ENCODE data around the gene STK32C. TPM values are rescaled to one million over a fixed set of nuclear protein-coding genes. Genes with fewer than 3 reads are reported as not detected.
A peak's percentile ranks its signal among the peaks of the same experiment; 100 is the strongest.

The STK32C gene
- total RNA-seq, 1 donor from 2014 or later = 13.8 TPM

DNA sequence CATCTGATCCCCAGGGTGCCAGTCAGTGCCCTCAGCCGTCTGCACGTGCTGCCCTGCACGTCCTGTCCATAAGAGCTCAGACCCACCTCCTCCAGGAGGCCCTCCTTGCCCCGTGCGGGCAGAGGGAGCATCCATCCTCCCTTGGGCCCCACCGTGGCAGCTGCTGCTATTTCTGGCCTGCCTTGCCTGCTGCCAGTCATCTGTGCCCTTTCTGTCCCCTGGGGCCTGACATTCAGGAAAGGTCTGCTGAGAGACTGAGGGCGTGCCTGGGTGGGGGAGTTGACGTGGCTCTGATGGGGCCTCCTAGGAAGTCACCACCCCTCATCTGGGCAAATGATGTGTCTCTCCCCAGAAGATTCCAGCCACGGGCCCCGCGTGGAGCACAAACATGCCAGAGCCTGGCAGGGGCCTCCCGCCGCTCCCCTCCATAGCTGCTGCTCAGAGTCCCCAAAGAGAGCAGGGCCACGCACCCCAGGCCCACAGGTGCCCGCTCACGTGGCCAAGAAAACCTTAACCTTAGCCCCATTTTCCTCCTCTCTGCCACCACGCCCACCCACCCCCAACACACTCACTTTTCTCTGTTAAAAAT is 99.2 kb downstream of the STK32C start:
- CTCF ChIA-PET = no interaction called here
- DNase-seq = no peak
- Mint-ChIP-seq H3K36me3 (ENCODE audit: low read depth) (peaks cover 10% of the 10 kb centered on the region), H3K27me3 (no peaks in the 10 kb centered on the region), H3K27ac (no peak overlapping the region), H3K9me3 (peaks cover 2% of the 10 kb centered on the region), H3K4me3 (no peak overlapping the region), H3K4me1 (peaks cover 5% of the 10 kb centered on the region)
- intact Hi-C loops (cut with micrococcal nuclease) = no loop called here
- POLR2A ChIA-PET = no interaction called here
- peak; percentile 67 for ATAC-seq (ENCODE audit: low read depth)
- TF ChIP-seq, protein P1, sequence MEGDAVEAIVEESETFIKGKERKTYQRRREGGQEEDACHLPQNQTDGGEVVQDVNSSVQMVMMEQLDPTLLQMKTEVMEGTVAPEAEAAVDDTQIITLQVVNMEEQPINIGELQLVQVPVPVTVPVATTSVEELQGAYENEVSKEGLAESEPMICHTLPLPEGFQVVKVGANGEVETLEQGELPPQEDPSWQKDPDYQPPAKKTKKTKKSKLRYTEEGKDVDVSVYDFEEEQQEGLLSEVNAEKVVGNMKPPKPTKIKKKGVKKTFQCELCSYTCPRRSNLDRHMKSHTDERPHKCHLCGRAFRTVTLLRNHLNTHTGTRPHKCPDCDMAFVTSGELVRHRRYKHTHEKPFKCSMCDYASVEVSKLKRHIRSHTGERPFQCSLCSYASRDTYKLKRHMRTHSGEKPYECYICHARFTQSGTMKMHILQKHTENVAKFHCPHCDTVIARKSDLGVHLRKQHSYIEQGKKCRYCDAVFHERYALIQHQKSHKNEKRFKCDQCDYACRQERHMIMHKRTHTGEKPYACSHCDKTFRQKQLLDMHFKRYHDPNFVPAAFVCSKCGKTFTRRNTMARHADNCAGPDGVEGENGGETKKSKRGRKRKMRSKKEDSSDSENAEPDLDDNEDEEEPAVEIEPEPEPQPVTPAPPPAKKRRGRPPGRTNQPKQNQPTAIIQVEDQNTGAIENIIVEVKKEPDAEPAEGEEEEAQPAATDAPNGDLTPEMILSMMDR (IDR thresholded peaks at IDR 0.05) = no peak

DNA sequence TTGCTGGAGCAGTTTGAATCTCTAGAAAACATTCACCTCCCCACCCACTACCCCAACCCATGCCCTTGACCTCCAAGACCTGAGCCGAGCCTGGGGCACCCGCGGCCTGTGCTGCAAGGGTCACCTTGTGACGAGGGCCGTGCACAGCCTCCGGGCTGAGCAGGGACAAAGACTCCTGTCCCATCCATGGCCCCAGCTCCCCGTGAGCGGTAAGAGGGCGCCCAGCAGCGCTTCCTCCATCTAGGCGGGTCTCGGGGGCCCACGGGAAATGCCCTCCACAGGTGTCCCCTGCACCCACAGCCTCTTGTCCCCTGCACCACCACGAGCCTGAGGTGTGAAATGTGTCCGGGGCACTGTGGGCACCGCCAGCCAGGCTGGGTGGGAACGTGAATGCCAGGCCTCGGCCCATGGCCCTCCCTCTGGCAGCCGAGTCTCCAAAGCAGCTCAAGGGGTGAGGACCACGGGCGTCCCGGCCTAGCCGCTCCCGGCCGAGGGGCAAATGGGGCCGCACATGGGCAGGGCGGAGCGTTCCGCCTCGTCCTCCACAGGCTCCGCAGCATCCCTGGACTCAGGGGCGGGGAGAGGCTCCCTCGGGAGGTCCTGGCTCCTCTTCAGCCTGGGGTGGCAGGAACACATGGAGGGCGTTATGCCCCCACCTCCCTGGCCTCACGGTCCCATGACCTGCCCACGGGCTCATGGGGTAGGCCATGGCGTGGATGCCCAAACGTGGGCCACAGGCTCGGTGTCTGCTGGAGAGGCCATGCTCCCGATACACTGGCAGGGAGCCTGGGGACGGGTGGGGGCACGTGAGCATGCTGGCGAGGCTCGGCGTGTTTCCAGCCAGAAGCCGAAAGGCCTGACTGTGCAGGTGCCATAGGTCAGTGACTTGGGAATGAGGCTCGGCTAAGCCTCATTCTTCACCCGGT is 100.0 kb downstream of the STK32C start:
- H3K27ac Mint-ChIP-seq = no peak overlapping the region
- DNase-seq = no peak
- ChIA-PET CTCF (no interaction called here), POLR2A (no interaction called here)
- no peaks in the 10 kb centered on the region for H3K9me3 Mint-ChIP-seq
- peaks cover 5% of the 10 kb centered on the region for H3K4me1 Mint-ChIP-seq
- TF ChIP-seq, protein P1 (IDR thresholded peaks at IDR 0.05) = no peak
- H3K36me3 Mint-ChIP-seq (ENCODE audit: low read depth) = peaks cover 6% of the 10 kb centered on the region
- ATAC-seq (ENCODE audit: low read depth) = no peak
- H3K4me3 Mint-ChIP-seq = no peak overlapping the region
- intact Hi-C loops (cut with micrococcal nuclease) = no loop called here
- H3K27me3 Mint-ChIP-seq = no peaks in the 10 kb centered on the region

DNA sequence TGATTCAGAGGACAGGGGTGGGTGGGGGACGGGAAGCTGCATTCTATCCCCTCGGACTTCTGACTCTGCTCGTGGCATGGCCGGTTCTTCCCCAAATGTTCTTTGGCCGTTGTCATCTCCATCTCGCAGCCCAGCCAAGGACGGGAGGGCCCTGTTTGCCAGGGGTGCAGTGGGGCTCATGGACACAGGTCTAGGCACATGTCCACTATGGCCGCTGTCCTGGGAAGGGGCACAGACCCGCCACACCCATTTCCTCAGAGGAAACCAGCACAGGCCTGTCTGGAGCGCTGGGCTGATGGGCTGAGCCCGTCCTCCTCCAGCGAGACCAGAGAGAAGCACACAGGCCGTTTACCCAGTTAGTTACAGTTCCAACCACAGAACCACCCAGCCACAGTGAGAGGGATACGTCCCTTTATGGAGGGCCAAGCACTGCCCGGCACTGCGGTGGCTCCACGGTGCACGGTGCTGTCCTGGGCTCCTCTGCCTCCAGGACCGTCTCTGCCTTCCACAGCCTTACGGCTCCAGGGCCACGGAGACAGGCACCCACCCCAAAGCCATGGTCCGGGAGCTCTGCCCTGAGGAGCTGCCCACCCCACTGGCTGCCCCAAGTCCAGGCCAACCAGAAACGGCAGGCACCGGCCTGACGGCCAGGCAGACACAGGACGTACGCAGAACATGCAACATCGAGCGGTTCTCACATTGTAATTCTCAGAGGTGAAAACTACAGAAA is 100.8 kb downstream of the STK32C start:
- TF ChIP-seq, protein P1 (IDR thresholded peaks at IDR 0.05) = no peak
- POLR2A ChIA-PET = no interaction called here
- intact Hi-C loops (cut with micrococcal nuclease) = no loop called here
- peaks cover under 1% of the 10 kb centered on the region for H3K36me3 Mint-ChIP-seq (ENCODE audit: low read depth)
- H3K27ac Mint-ChIP-seq = no peak overlapping the region
- H3K4me1 Mint-ChIP-seq = peaks cover 5% of the 10 kb centered on the region
- no peaks in the 10 kb centered on the region for H3K27me3 Mint-ChIP-seq
- H3K4me3 Mint-ChIP-seq = no peak overlapping the region
- DNase-seq = no peak
- no peaks in the 10 kb centered on the region for H3K9me3 Mint-ChIP-seq
- no peak for ATAC-seq (ENCODE audit: low read depth)
- CTCF ChIA-PET = no interaction called here

DNA sequence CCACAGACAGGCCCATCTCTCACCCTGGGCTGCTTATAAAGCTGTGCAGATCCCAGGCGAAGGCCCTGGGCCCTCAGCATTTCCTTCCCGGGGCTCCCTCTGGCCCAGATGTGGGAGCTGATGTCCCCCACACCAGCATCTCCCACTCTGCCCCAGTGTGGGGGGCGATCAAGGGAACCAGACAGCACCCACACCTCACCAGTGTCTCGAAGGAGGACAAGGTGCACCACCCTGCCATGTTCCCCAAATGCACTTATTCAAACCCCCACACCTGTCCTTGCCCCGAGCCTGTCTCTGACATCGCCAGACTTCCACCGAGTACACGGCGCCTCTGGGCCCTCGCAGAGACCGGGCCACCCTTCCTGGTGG is 101.4 kb downstream of the STK32C start:
- ATAC-seq (ENCODE audit: low read depth) (no peak), DNase-seq (no peak)
- intact Hi-C loops (cut with micrococcal nuclease) = no loop called here
- H3K4me1 Mint-ChIP-seq = peaks cover 5% of the 10 kb centered on the region
- TF ChIP-seq, protein P1 (IDR thresholded peaks at IDR 0.05) = no peak
- H3K4me3 Mint-ChIP-seq = no peak overlapping the region
- no peaks in the 10 kb centered on the region for H3K36me3 Mint-ChIP-seq (ENCODE audit: low read depth)
- H3K27me3 Mint-ChIP-seq = no peaks in the 10 kb centered on the region
- no peak overlapping the region for H3K27ac Mint-ChIP-seq
- H3K9me3 Mint-ChIP-seq = no peaks in the 10 kb centered on the region
- POLR2A ChIA-PET = no interaction called here
- CTCF ChIA-PET = no interaction called here
